H9 (cell line): Measurements from ENCODE around the gene XRRA1. TPM values are rescaled to one million over a fixed set of nuclear protein-coding genes. Genes with fewer than 3 reads are reported as not detected.

Experiments
- DNase-seq: peaks from one replicate; pipeline ENCODE4 v3.0.0-alpha.2; 2017
- H2AFZ ChIP-seq: one replicate; pipeline ENCODE4 v1.6.1; 2013; ENCODE audit warnings: mild to moderate bottlenecking, low read length, control low read depth, moderate library complexity
- H2AK5ac ChIP-seq: 2 replicates; pipeline ENCODE4 v1.6.1; 2013; ENCODE audit warnings: low read length, control low read depth, mixed read lengths; ENCODE audit not compliant: insufficient read length
- H2BK120ac ChIP-seq: one replicate; pipeline ENCODE4 v1.6.1; 2013; ENCODE audit warnings: low read depth, mild to moderate bottlenecking, low read length, control low read depth, inconsistent platforms; ENCODE audit not compliant: poor library complexity, severe bottlenecking
- H2BK12ac ChIP-seq: 2 replicates; pipeline ENCODE4 v1.6.1; 2013; ENCODE audit warnings: low read length, control low read depth, mixed read lengths, low read depth; ENCODE audit not compliant: insufficient read length
- H2BK15ac ChIP-seq: 2 replicates; pipeline ENCODE4 v1.6.1; 2013; ENCODE audit warnings: low read depth, low read length, control low read depth
- H2BK20ac ChIP-seq: one replicate; pipeline ENCODE4 v1.6.1; 2013; ENCODE audit warnings: low read depth, mild to moderate bottlenecking, low read length, control low read depth, inconsistent platforms; ENCODE audit not compliant: poor library complexity, severe bottlenecking
- H2BK5ac ChIP-seq: 2 replicates; pipeline ENCODE4 v1.6.1; 2013; ENCODE audit warnings: low read length, control low read depth, mixed read lengths; ENCODE audit not compliant: insufficient read length
- H3K14ac ChIP-seq: 2 replicates; pipeline ENCODE4 v1.6.1; 2013; ENCODE audit warnings: low read length, control low read depth; ENCODE audit not compliant: insufficient read depth
- H3K18ac ChIP-seq: 2 replicates; pipeline ENCODE4 v1.6.1; 2013; ENCODE audit warnings: low read depth, mild to moderate bottlenecking, mixed read lengths, low read length, control low read depth; ENCODE audit not compliant: insufficient read length
- H3K23ac ChIP-seq: 2 replicates; pipeline ENCODE4 v1.6.1; 2013; ENCODE audit warnings: low read length, control low read depth, mixed read lengths, low read depth; ENCODE audit not compliant: insufficient read length
- H3K23me2 ChIP-seq: 2 replicates; pipeline ENCODE4 v1.6.1; 2013; ENCODE audit warnings: low read depth, mild to moderate bottlenecking, mixed read lengths, low read length, control low read depth; ENCODE audit not compliant: insufficient read length, poor library complexity, severe bottlenecking
- H3K27ac ChIP-seq: 2 replicates; pipeline ENCODE4 v1.5.1; 2013; ENCODE audit warnings: low read length, control low read depth, mixed read lengths, low read depth; ENCODE audit not compliant: insufficient read length
- H3K27me3 ChIP-seq: 2 replicates; pipeline ENCODE4 v1.6.1; 2013; ENCODE audit warnings: low read length, control low read depth, inconsistent platforms; ENCODE audit not compliant: insufficient read depth
- H3K4ac ChIP-seq: 2 replicates; pipeline ENCODE4 v1.6.1; 2013; ENCODE audit warnings: low read depth, mild to moderate bottlenecking, control low read depth, inconsistent platforms, low read length, moderate library complexity
- H3K4me1 ChIP-seq: 2 replicates; pipeline ENCODE4 v1.6.1; 2013; ENCODE audit warnings: low read length, control low read depth, inconsistent platforms; ENCODE audit not compliant: insufficient read depth
- H3K4me2 ChIP-seq: 2 replicates; pipeline ENCODE4 v1.6.1; 2013; ENCODE audit warnings: low read length, control low read depth, mixed read lengths; ENCODE audit not compliant: insufficient read length, insufficient read depth
- H3K56ac ChIP-seq: 2 replicates; pipeline ENCODE4 v1.6.1; 2013; ENCODE audit warnings: low read depth, mild to moderate bottlenecking, mixed read lengths, low read length, control low read depth; ENCODE audit not compliant: insufficient read length
- H3K79me1 ChIP-seq: 2 replicates; pipeline ENCODE4 v1.6.1; 2013; ENCODE audit warnings: low read depth, mild to moderate bottlenecking, moderate library complexity, low read length, control low read depth, inconsistent platforms; ENCODE audit not compliant: insufficient read depth, poor library complexity, severe bottlenecking
- H3K79me2 ChIP-seq: 2 replicates; pipeline ENCODE4 v1.6.1; 2013; ENCODE audit warnings: low read length, control low read depth, inconsistent platforms; ENCODE audit not compliant: insufficient read depth
- H3K9ac ChIP-seq: 2 replicates; pipeline ENCODE4 v1.6.1; 2013; ENCODE audit warnings: low read length, control low read depth, mixed read lengths; ENCODE audit not compliant: insufficient read length; ENCODE audit errors: extremely low read depth
- H3K9me3 ChIP-seq: one replicate; pipeline ENCODE4 v1.6.1; 2013; ENCODE audit warnings: low read depth, low read length, inconsistent platforms; ENCODE audit not compliant: control insufficient read depth
- H3T11ph ChIP-seq: one replicate; pipeline ENCODE4 v1.6.1; 2013; ENCODE audit warnings: mild to moderate bottlenecking, low read length, control low read depth, inconsistent platforms
- H4K20me1 ChIP-seq: one replicate; pipeline ENCODE4 v1.6.1; 2013; ENCODE audit not compliant: control insufficient read depth, insufficient read length, insufficient read depth
- H4K5ac ChIP-seq: 2 replicates; pipeline ENCODE4 v1.6.1; 2013; ENCODE audit warnings: low read depth, mild to moderate bottlenecking, mixed read lengths, low read length, control low read depth; ENCODE audit not compliant: insufficient read length
- H4K8ac ChIP-seq: replicated peaks from 2 replicates; pipeline ENCODE4 v1.6.1; 2013; ENCODE audit warnings: low read length, control low read depth, mixed read lengths, low read depth; ENCODE audit not compliant: insufficient read length
- H4K91ac ChIP-seq: 2 replicates; pipeline ENCODE4 v1.6.1; 2013; ENCODE audit warnings: low read depth, mild to moderate bottlenecking, moderate library complexity, mixed read lengths, low read length, control low read depth; ENCODE audit not compliant: insufficient read length
- H3K27ac Mint-ChIP-seq, 3 experiments: 2 replicates in 2 of 3; 3 replicates in 1 of 3; pipeline ENCODE4 v1.8.0; 2020 to 2021; ENCODE audit warnings: mixed read lengths in 3 of 3, mild to moderate bottlenecking in 1 of 3, moderate library complexity in 1 of 3
- H3K27me3 Mint-ChIP-seq: 2 replicates; pipeline ENCODE4 v1.8.0; 2021; ENCODE audit warnings: low read depth, mild to moderate bottlenecking, moderate library complexity, mixed read lengths
- H3K36me3 Mint-ChIP-seq, 3 experiments: 2 replicates in 2 of 3; 3 replicates in 1 of 3; pipeline ENCODE4 v1.8.0; 2020 to 2021; ENCODE audit warnings: low read depth in 3 of 3, mixed read lengths in 3 of 3; ENCODE audit not compliant: insufficient read depth in 1 of 3
- H3K4me1 Mint-ChIP-seq, 2 experiments: 2 replicates each; pipeline ENCODE4 v1.8.0; 2020; ENCODE audit warnings: mixed read lengths in 2 of 2
- H3K4me3 Mint-ChIP-seq, 2 experiments: 2 replicates in 1 of 2; 3 replicates in 1 of 2; pipeline ENCODE4 v1.8.0; 2020 to 2021; ENCODE audit warnings: mild to moderate bottlenecking in 2 of 2, mixed read lengths in 2 of 2, moderate library complexity in 1 of 2
- H3K9me3 Mint-ChIP-seq, 2 experiments: 2 replicates in 1 of 2; 3 replicates in 1 of 2; pipeline ENCODE4 v1.8.0; 2020; ENCODE audit warnings: mild to moderate bottlenecking in 2 of 2, mixed read lengths in 2 of 2, moderate library complexity in 1 of 2
- CTCF ChIP-seq: fragments of 200-600 bp; sonication (generic); conservative IDR thresholded peaks from 3 replicates; pipeline ENCODE4 v1.8.0; 2021; ENCODE audit warnings: antibody characterized with exemption, mild to moderate bottlenecking
- WGBS: extraction: QIAGEN DNeasy Blood & Tissue Kit; methylation state at CpG from one replicate; pipeline ENCODE4 v1.1.7; 2013; ENCODE audit warnings: missing lambda C conversion rate, low lambda C conversion rate, mixed read lengths; ENCODE audit not compliant: insufficient read length; ENCODE audit errors: extremely low coverage; 5-methylcytosine and 5-hydroxymethylcytosine counted together
- total RNA-seq: library from RNA; stranded (reverse); gene quantifications from 2 replicates; pipeline ENCODE4 v1.2.1, GENCODE V29; 2021

The XRRA1 gene
- total RNA-seq, 1 experiment from 2014 or later = 4.5 TPM

GRCh38 chr11:74846770-74847169, 102.1 kb downstream of the XRRA1 start:
- Histone ChIP-seq H3K4me1 (peaks cover 8% of the 10 kb centered on the region; the same call in 1 of the 2 replicates), H3K56ac (no peak overlapping the region), H3K27me3 (no peaks in the 10 kb centered on the region), H3K9ac (no peak overlapping the region), H4K5ac (no peak overlapping the region), H3K18ac (no peak overlapping the region), H4K20me1 (no peaks in the 10 kb centered on the region), H2BK120ac (no peak overlapping the region), H3K9me3 (no peaks in the 10 kb centered on the region), H4K91ac (no peak overlapping the region), H2AFZ (no peak overlapping the region), H2AK5ac (no peak overlapping the region), H3K14ac (no peak overlapping the region), H3K4me2 (no peak overlapping the region), H3K4ac (no peak overlapping the region), H3T11ph (no peak overlapping the region), H3K79me2 (no peaks in the 10 kb centered on the region), H3K27ac (no peak overlapping the region), H2BK15ac (no peak overlapping the region), H4K8ac (no peak overlapping the region), H2BK12ac (no peak overlapping the region), H3K23ac (no peak overlapping the region), H2BK5ac (no peak overlapping the region), H3K23me2 (no peaks in the 10 kb centered on the region), H3K79me1 (no peaks in the 10 kb centered on the region), H2BK20ac (no peak overlapping the region)
- H3K9me3 Mint-ChIP-seq = no peaks in the 10 kb centered on the region
- DNase-seq = no peak
- peaks cover 3 to 29% (median 7%) of the 10 kb centered on the region in 3 experiments; a peak in 4 of 7 replicates for H3K36me3 Mint-ChIP-seq
- H3K4me1 Mint-ChIP-seq = peaks cover 16 to 20% of the 10 kb centered on the region in 2 experiments
- no peak for TF ChIP-seq CTCF
- no peak overlapping the region for H3K4me3 Mint-ChIP-seq
- H3K27ac Mint-ChIP-seq = no peak overlapping the region
- no CpG with 5 or more reads among the region's 2 CpGs for WGBS
- no peaks in the 10 kb centered on the region for H3K27me3 Mint-ChIP-seq
